CD14-positive monocyte (primary cell): ENCODE data around the gene BICD1. TPM values are rescaled to one million over a fixed set of nuclear protein-coding genes. Genes with fewer than 3 reads are reported as not detected.

Experiments used
- DNase-seq, 3 donors: peaks; one replicate each; pipeline ENCODE4 v3.0.0-alpha.2; 2011 to 2022
- H2AFZ ChIP-seq: 2 replicates; pipeline ENCODE4 v1.6.0; 2012; ENCODE audit warnings: mild to moderate bottlenecking, low read depth, low read length, inconsistent platforms; ENCODE audit not compliant: insufficient read depth, poor library complexity, severe bottlenecking
- H3K27ac ChIP-seq, 2 donors: 1 replicate in 1 of 2; 2 replicates in 1 of 2; pipeline ENCODE4 v1.5.1; 2012 to 2013; ENCODE audit warnings: low read length in 2 of 2, control low read depth in 1 of 2, inconsistent platforms in 1 of 2, low read depth in 1 of 2, mild to moderate bottlenecking in 1 of 2
- H3K27me3 ChIP-seq, 2 donors: one replicate each; pipeline versions ENCODE4 v1.6.0 to v1.6.1; 2011 to 2013; ENCODE audit warnings: low read length in 2 of 2; ENCODE audit not compliant: control insufficient read depth in 2 of 2, insufficient read depth in 2 of 2
- H3K36me3 ChIP-seq, 2 donors: replicated peaks in 1 of 2; 1 replicate in 1 of 2; 2 replicates in 1 of 2; pipeline versions ENCODE4 v1.5.1 to v1.6.1; 2012 to 2013; ENCODE audit warnings: low read length in 2 of 2, control low read depth in 1 of 2, inconsistent platforms in 1 of 2, mild to moderate bottlenecking in 1 of 2; ENCODE audit not compliant: insufficient read depth in 2 of 2, control insufficient read depth in 1 of 2
- H3K4me1 ChIP-seq, 2 donors: 1 replicate in 1 of 2; 2 replicates in 1 of 2; pipeline versions ENCODE4 v1.5.1 to v1.6.1; 2012 to 2013; ENCODE audit warnings: low read length in 2 of 2, control low read depth in 1 of 2, inconsistent platforms in 1 of 2, mild to moderate bottlenecking in 1 of 2, moderate library complexity in 1 of 2; ENCODE audit not compliant: insufficient read depth in 2 of 2, control insufficient read depth in 1 of 2
- H3K4me2 ChIP-seq: replicated peaks from 2 replicates; pipeline ENCODE3; 2012; ENCODE audit warnings: low read length, moderate library complexity, mild to moderate bottlenecking; ENCODE audit not compliant: poor library complexity, severe bottlenecking; ENCODE audit errors: extremely low read depth
- H3K4me3 ChIP-seq, 3 experiments: fragments of 200-600 bp in 1 of 3; sonication (generic) in 1 of 3; replicated peaks in 1 of 3; 1 replicate in 2 of 3; 2 replicates in 1 of 3; pipeline ENCODE4 v1.5.1; 2011 to 2013; ENCODE audit warnings: low read length in 3 of 3, mild to moderate bottlenecking in 3 of 3, control low read depth in 2 of 3, low read depth in 2 of 3, inconsistent platforms in 1 of 3, moderate library complexity in 1 of 3
- H3K79me2 ChIP-seq: 2 replicates; pipeline ENCODE4 v1.6.0; 2012; ENCODE audit warnings: mild to moderate bottlenecking, control low read depth, inconsistent platforms, low read length, moderate library complexity; ENCODE audit not compliant: insufficient read depth
- H3K9ac ChIP-seq: 2 replicates; pipeline ENCODE4 v1.6.0; 2017; ENCODE audit warnings: low read length, mild to moderate bottlenecking; ENCODE audit not compliant: insufficient read depth, poor library complexity, severe bottlenecking
- H3K9me3 ChIP-seq, 2 donors: replicated peaks in 1 of 2; 1 replicate in 1 of 2; 2 replicates in 1 of 2; pipeline versions ENCODE4 v1.5.1 to v1.6.1; 2012 to 2013; ENCODE audit warnings: low read length in 2 of 2, control low read depth in 1 of 2; ENCODE audit not compliant: control insufficient read depth in 1 of 2, insufficient read depth in 1 of 2
- H4K20me1 ChIP-seq: 2 replicates; pipeline ENCODE4 v1.6.0; 2012; ENCODE audit warnings: mild to moderate bottlenecking, low read length, control low read depth, moderate library complexity; ENCODE audit not compliant: insufficient read depth
- H3K27ac Mint-ChIP-seq, 7 donors: one replicate each; pipeline ENCODE4 v1.8.0; 2020; ENCODE audit warnings: mild to moderate bottlenecking in 7 of 7, mixed read lengths in 7 of 7, moderate library complexity in 6 of 7, inconsistent platforms in 2 of 7
- H3K27me3 Mint-ChIP-seq, 3 donors: one replicate each; pipeline ENCODE4 v1.8.0; 2021 to 2022; ENCODE audit warnings: low read depth in 3 of 3, mild to moderate bottlenecking in 3 of 3, mixed read lengths in 3 of 3, moderate library complexity in 3 of 3, inconsistent platforms in 1 of 3
- H3K36me3 Mint-ChIP-seq, 2 donors: one replicate each; pipeline ENCODE4 v1.8.0; 2020; ENCODE audit warnings: mixed read lengths in 2 of 2, inconsistent platforms in 1 of 2, mild to moderate bottlenecking in 1 of 2
- H3K4me1 Mint-ChIP-seq: one replicate; pipeline ENCODE4 v1.8.0; 2020; ENCODE audit warnings: mild to moderate bottlenecking, mixed read lengths
- H3K4me3 Mint-ChIP-seq, 2 donors: one replicate each; pipeline ENCODE4 v1.8.0; 2020; ENCODE audit warnings: mild to moderate bottlenecking in 2 of 2, mixed read lengths in 2 of 2, moderate library complexity in 1 of 2
- H3K9me3 Mint-ChIP-seq, 7 donors: one replicate each; pipeline ENCODE4 v1.8.0; 2020 to 2022; ENCODE audit warnings: mixed read lengths in 7 of 7, mild to moderate bottlenecking in 6 of 7, moderate library complexity in 6 of 7, inconsistent platforms in 2 of 7
- CTCF ChIP-seq: fragments of 200-600 bp; IDR thresholded peaks from one replicate; pipeline ENCODE4 v1.8.0; 2022; ENCODE audit warnings: antibody characterized with exemption, mild to moderate bottlenecking
- WGBS: methylation state at CpG from one replicate; pipeline ENCODE4 v1.1.5; 2013; ENCODE audit warnings: missing lambda C conversion rate; ENCODE audit not compliant: insufficient coverage; 5-methylcytosine and 5-hydroxymethylcytosine counted together
- intact Hi-C, 2 donors: fragments of 100-400 bp; cut with micrococcal nuclease; formaldehyde crosslinking; loops; one replicate each; pipeline versions ENCODE4 v1.15.0 to v1.15.1; 2023
- polyA plus RNA-seq, 3 donors: library from polyadenylated mRNA; depleted of rRNA in 1 of 3; unstranded in 2 of 3; stranded (reverse) in 1 of 3; fragments of 300-500 nt in 2 of 3; fragments of >200 nt in 1 of 3; fragmentation: Illumina TruSeq in 2 of 3; gene quantifications; 1 replicate in 2 of 3; 2 replicates in 1 of 3; pipeline ENCODE4 v1.2.3, GENCODE V29; 2012 to 2021

Gene BICD1
- polyA plus RNA-seq, 3 donors: 0.55 to 2.1 (median 1.6) TPM

DNA sequence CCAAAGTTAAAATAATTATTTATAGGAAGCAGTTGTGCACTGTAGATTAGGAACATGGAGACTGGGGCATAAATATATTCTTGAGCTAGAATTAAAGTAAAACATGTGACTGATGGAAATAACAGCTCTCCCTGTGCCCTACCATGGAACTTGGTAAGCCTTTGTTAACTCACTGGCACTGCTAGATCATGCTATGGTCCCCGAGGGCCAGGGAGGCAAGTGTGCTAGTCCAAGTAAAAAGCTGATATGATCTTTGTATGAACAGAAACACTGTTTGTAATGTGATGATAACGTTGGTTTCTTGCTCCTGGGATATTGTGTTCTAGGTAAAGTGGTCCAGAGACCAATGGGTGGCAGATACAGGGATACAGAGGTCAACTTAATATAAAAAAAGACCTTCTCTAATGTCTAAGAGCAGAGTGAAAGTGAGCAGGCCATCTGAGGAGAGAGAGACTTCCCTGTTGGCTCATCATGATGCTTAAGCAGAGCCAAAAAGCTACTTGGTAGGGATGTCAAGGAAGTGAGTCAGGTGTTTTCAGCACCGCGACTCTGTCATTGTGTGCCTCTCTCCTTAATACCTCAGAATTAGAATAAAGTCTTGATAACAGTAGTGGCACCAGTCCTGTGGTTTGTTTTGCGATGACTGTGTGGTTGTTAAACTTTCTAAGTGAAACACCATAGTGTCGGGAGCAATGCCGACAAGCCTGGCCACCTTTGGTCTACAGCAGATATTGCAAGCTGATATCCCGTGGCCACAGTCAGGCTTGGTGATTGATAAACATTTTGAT is 27.6 kb downstream of the BICD1 start:
- H2AFZ ChIP-seq: peak overlapping the region; percentile 36
- H3K27ac ChIP-seq: no peak overlapping the region
- no peaks in the 10 kb centered on the region for H3K9me3 ChIP-seq
- Mint-ChIP-seq H3K36me3 (no peaks in the 10 kb centered on the region), H3K9me3 (no peaks in the 10 kb centered on the region), H3K27ac (peak overlapping the region in 1 of 7 donors; percentile 51), H3K27me3 (peaks cover 0 to 3% (median 0%) of the 10 kb centered on the region in 3 donors), H3K4me1 (peaks cover 13% of the 10 kb centered on the region), H3K4me3 (peak overlapping the region in 1 of 2 donors; percentile 44)
- WGBS: 7% methylated on average over 4 of the region's 8 CpGs
- no peaks in the 10 kb centered on the region for H4K20me1 ChIP-seq
- peak overlapping the region; percentile 24 for H3K4me2 ChIP-seq
- H3K36me3 ChIP-seq: no peaks in the 10 kb centered on the region
- intact Hi-C loops: no loop called here
- no peaks in the 10 kb centered on the region for H3K79me2 ChIP-seq
- no peaks in the 10 kb centered on the region for H3K27me3 ChIP-seq
- DNase-seq: peak; percentile 6 to 15 (median 6)
- TF ChIP-seq CTCF: no peak
- H3K9ac ChIP-seq: no peak overlapping the region
- H3K4me1 ChIP-seq: peaks cover 0 to 7% of the 10 kb centered on the region in 2 donors
- no peak overlapping the region for H3K4me3 ChIP-seq

GRCh38 chr12:32135967-32136366 is 29.3 kb downstream of the BICD1 start:
- no peaks in the 10 kb centered on the region for H3K27me3 ChIP-seq
- intact Hi-C loops: no loop called here
- DNase-seq: no peak
- no peak overlapping the region for H2AFZ ChIP-seq
- Mint-ChIP-seq H3K4me1 (peaks cover 20% of the 10 kb centered on the region), H3K9me3 (no peaks in the 10 kb centered on the region), H3K4me3 (no peak overlapping the region), H3K36me3 (no peaks in the 10 kb centered on the region), H3K27ac (no peak overlapping the region), H3K27me3 (peaks cover 0 to 3% (median 0%) of the 10 kb centered on the region in 3 donors)
- 100% methylated on average over 1 of the region's 2 CpGs for WGBS
- no peaks in the 10 kb centered on the region for H4K20me1 ChIP-seq
- no peak overlapping the region for H3K4me3 ChIP-seq
- H3K27ac ChIP-seq: no peak overlapping the region
- no peaks in the 10 kb centered on the region for H3K79me2 ChIP-seq
- H3K9ac ChIP-seq: no peak overlapping the region
- no peak for TF ChIP-seq CTCF
- no peaks in the 10 kb centered on the region for H3K36me3 ChIP-seq
- no peak overlapping the region for H3K4me2 ChIP-seq
- H3K9me3 ChIP-seq: no peaks in the 10 kb centered on the region
- H3K4me1 ChIP-seq: peaks cover 0 to 19% of the 10 kb centered on the region in 2 donors
